DMS79 (cell line): ENCODE data around the gene RASAL1.

Experiments
- DNase-seq: peaks from one replicate; lab custom pipeline; 2025; lab: John Stamatoyannopoulos, UW

The RASAL1 gene

DNA sequence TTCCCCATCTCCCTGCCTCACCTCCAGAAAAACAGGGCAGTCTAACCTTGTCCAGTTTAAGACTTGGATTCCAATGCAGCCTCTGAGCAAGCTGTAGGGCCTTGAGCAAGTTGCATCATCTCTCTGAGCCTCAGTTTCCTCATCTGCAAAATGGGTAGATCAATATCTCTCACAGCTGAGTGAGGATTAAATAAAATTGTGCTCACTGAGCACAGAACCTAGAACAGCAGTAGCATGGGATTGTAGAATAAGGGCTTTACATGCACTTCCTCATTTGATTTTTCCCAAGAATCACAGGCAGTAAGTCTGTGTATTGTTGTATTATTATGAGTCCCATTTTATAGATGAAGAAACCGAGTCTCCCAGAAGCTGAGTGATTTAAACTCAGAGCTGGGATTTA, 77.0 kb downstream of the RASAL1 start:
- no peak for DNase-seq

GRCh38 chr12:113057565-113058485, 77.7 kb downstream of the RASAL1 start:
- DNase-seq, result no peak

- DNase-seq, result no peak
Observed at GRCh38 chr12:113056631-113057488, 78.7 kb downstream of the RASAL1 start, which contains the start of gene DTX1. DTX1 (plus strand) TSS chr12:113056730; CDS start chr12:113058193, 1,463 bp downstream.

DNA sequence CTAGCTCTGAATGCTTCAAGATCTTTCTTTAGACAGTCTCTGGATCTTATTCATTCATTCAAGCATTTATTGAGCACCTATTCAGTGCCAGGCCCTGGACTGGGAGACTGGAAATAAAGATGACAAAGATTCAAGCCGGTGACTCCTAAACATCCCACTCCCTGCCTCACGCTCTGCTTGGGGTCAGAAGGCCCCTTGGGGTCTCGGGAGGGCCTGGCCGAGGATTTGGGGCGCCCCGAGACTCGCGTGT, 79.3 kb downstream of the RASAL1 start:
- no peak for DNase-seq

- DNase-seq, result no peak
Observed at GRCh38 chr12:113055594-113056380, 79.8 kb downstream of the RASAL1 start.

GRCh38 chr12:113054948-113055486, 80.5 kb downstream of the RASAL1 start:
- no peak for DNase-seq

DNA sequence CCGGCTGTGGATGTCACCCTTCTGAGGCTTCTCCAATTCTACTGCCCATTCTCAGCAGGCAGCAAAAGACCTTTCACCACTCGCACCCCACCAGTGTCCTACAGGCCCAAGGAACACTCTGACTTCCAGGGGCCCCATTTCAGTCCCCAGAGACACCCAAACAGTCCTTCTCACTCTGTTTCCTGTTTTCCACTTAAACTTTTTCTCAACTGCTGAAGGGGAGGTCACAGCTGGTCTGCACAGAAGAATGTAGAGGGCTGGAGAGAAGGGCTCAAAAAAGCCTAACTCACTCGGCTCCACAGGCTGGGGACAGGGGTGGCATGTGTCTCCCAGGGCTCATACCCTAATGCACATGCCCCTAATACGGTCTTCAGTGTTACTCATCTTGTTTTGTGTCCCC, 83.2 kb downstream of the RASAL1 start:
- DNase-seq, result no peak

DNA sequence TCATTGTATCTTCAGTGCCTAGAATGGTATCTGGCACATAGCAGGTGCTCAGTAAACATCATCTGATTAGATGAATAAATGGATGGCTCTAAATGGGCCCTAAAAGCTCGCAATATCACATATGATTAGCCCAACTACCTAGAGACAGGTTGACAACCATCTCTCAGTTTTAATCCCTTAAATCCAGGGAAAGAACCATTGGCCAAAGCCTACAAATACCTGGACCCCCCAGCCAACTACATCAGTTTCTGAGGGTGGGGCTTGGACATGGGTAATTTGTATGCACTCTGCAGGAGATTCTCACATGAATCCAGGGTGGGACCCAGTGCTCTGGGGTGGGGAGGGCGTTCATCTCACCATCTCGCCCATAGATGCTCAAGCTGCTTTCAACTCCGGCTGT, 83.8 kb downstream of the RASAL1 start:
- no peak for DNase-seq

GRCh38 chr12:113050795-113051194, 84.8 kb downstream of the RASAL1 start:
- DNase-seq, result no peak

GRCh38 chr12:113049976-113050742, 85.4 kb downstream of the RASAL1 start:
- no peak for DNase-seq
